ENCODE measurements around the gene ZNF385B.

DNA sequence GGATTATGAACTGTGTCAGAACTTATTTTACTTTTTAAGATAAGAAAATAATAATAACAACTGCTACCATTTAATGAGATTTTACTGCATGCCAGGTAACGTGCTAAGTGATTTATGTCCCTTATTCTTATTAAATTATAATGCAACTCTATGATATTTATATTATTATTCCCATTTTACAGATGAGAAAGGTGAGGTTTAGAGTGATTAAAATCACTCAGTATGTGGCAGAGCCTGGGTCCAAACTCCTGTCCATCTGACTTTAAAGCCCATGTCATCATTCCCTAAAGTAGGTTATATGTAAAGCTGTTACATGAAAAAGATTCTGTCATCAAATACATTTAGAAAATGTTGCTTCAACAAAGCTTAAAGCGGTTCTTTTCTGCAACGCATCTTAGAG lies 308.0 kb downstream of the ZNF385B start:
- TF ChIP-seq, protein P1, sequence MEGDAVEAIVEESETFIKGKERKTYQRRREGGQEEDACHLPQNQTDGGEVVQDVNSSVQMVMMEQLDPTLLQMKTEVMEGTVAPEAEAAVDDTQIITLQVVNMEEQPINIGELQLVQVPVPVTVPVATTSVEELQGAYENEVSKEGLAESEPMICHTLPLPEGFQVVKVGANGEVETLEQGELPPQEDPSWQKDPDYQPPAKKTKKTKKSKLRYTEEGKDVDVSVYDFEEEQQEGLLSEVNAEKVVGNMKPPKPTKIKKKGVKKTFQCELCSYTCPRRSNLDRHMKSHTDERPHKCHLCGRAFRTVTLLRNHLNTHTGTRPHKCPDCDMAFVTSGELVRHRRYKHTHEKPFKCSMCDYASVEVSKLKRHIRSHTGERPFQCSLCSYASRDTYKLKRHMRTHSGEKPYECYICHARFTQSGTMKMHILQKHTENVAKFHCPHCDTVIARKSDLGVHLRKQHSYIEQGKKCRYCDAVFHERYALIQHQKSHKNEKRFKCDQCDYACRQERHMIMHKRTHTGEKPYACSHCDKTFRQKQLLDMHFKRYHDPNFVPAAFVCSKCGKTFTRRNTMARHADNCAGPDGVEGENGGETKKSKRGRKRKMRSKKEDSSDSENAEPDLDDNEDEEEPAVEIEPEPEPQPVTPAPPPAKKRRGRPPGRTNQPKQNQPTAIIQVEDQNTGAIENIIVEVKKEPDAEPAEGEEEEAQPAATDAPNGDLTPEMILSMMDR (IDR thresholded peaks at IDR 0.05 in 2 of 3, conservative IDR thresholded peaks at IDR 0.05 in 1 of 3; ENCODE audit: borderline replicate concordance in 1 of 3, insufficient read depth in 1 of 3, low read depth in 2 of 3, low read length in 2 of 3): no peak
- TF ChIP-seq SP1 (IDR thresholded peaks at IDR 0.05; ENCODE audit: low read depth) (no peak), SRF (IDR thresholded peaks at IDR 0.05; ENCODE audit: low read depth) (no peak)
- TF ChIP-seq, protein P2, sequence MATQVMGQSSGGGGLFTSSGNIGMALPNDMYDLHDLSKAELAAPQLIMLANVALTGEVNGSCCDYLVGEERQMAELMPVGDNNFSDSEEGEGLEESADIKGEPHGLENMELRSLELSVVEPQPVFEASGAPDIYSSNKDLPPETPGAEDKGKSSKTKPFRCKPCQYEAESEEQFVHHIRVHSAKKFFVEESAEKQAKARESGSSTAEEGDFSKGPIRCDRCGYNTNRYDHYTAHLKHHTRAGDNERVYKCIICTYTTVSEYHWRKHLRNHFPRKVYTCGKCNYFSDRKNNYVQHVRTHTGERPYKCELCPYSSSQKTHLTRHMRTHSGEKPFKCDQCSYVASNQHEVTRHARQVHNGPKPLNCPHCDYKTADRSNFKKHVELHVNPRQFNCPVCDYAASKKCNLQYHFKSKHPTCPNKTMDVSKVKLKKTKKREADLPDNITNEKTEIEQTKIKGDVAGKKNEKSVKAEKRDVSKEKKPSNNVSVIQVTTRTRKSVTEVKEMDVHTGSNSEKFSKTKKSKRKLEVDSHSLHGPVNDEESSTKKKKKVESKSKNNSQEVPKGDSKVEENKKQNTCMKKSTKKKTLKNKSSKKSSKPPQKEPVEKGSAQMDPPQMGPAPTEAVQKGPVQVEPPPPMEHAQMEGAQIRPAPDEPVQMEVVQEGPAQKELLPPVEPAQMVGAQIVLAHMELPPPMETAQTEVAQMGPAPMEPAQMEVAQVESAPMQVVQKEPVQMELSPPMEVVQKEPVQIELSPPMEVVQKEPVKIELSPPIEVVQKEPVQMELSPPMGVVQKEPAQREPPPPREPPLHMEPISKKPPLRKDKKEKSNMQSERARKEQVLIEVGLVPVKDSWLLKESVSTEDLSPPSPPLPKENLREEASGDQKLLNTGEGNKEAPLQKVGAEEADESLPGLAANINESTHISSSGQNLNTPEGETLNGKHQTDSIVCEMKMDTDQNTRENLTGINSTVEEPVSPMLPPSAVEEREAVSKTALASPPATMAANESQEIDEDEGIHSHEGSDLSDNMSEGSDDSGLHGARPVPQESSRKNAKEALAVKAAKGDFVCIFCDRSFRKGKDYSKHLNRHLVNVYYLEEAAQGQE (IDR thresholded peaks at IDR 0.05; ENCODE audit: low read depth): no peak

All from HCT116 (cell line).